Liver (tissue), 3 donors: ENCODE measurements around the gene DNMBP.

ENCODE experiments used
- CTCF ChIP-seq: fragments of 150-350 bp; IDR thresholded peaks from 2 replicates; pipeline ENCODE4 v1.5.1; 2017; ENCODE audit warnings: improper control_type of control experiment, low read depth, low read length; ENCODE audit not compliant: missing input control
- EGR1 ChIP-seq, 2 donors: IDR thresholded peaks; 2 replicates each; pipeline ENCODE4 v1.6.1; 2016 to 2018; ENCODE audit warnings: antibody characterized with exemption in 2 of 2, low read depth in 2 of 2
- GABPA ChIP-seq, 2 donors: IDR thresholded peaks in 1 of 2; conservative IDR thresholded peaks in 1 of 2; 2 replicates each; pipeline ENCODE4 v1.6.1; 2016; ENCODE audit warnings: antibody characterized with exemption in 2 of 2, mild to moderate bottlenecking in 1 of 2, moderate library complexity in 1 of 2
- HNF4G ChIP-seq: IDR thresholded peaks from 2 replicates; pipeline ENCODE4 v1.6.1; 2016; ENCODE audit warnings: antibody characterized with exemption
- JUND ChIP-seq, 2 donors: IDR thresholded peaks; 2 replicates each; pipeline ENCODE4 v1.6.1; 2016; ENCODE audit warnings: antibody characterized with exemption in 2 of 2
- MAX ChIP-seq: IDR thresholded peaks from 2 replicates; pipeline ENCODE4 v1.6.1; 2016; ENCODE audit warnings: antibody characterized with exemption
- RAD21 ChIP-seq, 2 donors: IDR thresholded peaks; 2 replicates each; pipeline ENCODE4 v1.6.1; 2016; ENCODE audit warnings: antibody characterized with exemption in 2 of 2, mild to moderate bottlenecking in 2 of 2
- REST ChIP-seq: IDR thresholded peaks from 2 replicates; pipeline ENCODE4 v1.6.1; 2016; ENCODE audit warnings: antibody characterized with exemption, mild to moderate bottlenecking
- RXRA ChIP-seq, 2 donors: IDR thresholded peaks; 2 replicates each; pipeline ENCODE4 v1.6.1; 2017 to 2018; ENCODE audit warnings: antibody characterized with exemption in 2 of 2, mild to moderate bottlenecking in 1 of 2
- SP1 ChIP-seq: IDR thresholded peaks from 2 replicates; pipeline ENCODE4 v1.6.1; 2018; ENCODE audit warnings: antibody characterized with exemption, mild to moderate bottlenecking
- TAF1 ChIP-seq: conservative IDR thresholded peaks from 2 replicates; pipeline ENCODE4 v1.6.1; 2016; ENCODE audit warnings: antibody characterized with exemption, mild to moderate bottlenecking
- ZBTB33 ChIP-seq: IDR thresholded peaks from 2 replicates; pipeline ENCODE4 v1.6.1; 2016; ENCODE audit warnings: antibody characterized with exemption
- donor health status: healthy.
- donor health status: healthy.

DNA sequence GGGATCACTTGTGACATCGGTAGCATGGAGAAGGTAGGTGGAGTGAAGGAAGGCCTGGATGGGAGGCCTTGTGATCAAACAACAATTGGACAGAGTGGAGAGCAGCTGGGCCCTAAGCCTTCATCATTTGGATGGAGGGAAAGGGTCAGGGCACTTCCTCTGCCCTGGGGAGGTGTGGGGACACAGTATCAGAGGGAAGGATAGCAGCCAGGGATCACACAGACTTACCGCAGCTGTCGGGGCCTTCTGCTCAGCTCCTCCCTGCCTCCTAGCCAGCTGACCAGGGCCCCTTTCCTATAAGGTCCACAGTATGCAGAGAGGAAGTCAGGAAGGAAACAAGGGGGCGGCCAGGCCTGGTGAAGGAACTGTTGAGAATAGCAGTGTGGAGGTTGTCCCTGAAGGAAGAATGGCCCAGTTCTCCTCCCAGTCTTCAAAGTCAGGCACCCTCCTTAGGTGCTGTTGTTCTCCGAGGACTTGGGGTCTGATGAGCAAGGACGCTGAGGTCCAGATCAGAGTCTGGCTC, 165.3 kb downstream of the DNMBP start:
- TF ChIP-seq CTCF (no peak), ZBTB33 (no peak), REST (no peak), GABPA (IDR thresholded peaks at IDR 0.05 in 1 of 2, conservative IDR thresholded peaks at IDR 0.05 in 1 of 2) (no peak), JUND (IDR thresholded peaks at IDR 0.05) (no peak), RAD21 (IDR thresholded peaks at IDR 0.05) (no peak), MAX (no peak), SP1 (no peak), HNF4G (no peak), EGR1 (IDR thresholded peaks at IDR 0.05; ENCODE audit: low read depth in 2 of 2) (no peak), TAF1 (no peak), RXRA (IDR thresholded peaks at IDR 0.05) (no peak)
